ENCODE data around the gene PAM.

DNA sequence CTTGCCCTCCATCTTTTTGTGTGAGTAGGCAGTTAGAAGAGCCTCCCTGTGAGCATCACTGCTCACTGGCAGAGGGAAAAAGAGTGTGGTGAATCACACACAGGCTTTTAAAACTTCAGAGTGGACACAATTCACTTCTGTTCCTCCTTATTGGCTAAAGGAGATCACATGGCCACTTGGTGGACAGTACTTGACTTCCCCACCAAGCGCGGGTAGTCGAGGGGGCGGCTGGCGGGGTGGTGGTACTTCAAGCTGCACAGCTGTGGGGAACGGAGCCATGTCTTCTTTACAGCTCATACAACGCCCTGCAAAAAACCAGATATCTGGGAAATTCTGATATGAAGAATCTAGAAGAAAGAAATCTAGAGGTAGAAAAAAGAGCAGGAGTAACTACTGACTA, 95.4 kb downstream of the PAM start:
- TF ChIP-seq MED8 (CRISPR knock-in tag; IDR thresholded peaks at IDR 0.05; ENCODE audit: insufficient replicate concordance) (no peak), POLR2AphosphoS5 (IDR thresholded peaks at IDR 0.05; ENCODE audit: low read depth, low read length) (no peak), CENPT (CRISPR knock-in tag; IDR thresholded peaks at IDR 0.05; ENCODE audit: low read depth) (no peak), HMG20A (CRISPR knock-in tag; IDR thresholded peaks at IDR 0.05; ENCODE audit: borderline replicate concordance) (no peak), RFX5 (IDR thresholded peaks at IDR 0.05; ENCODE audit: low read depth, low read length) (no peak), NCOA1 (CRISPR knock-in tag; IDR thresholded peaks at IDR 0.05) (no peak), ZBTB21 (CRISPR knock-in tag; IDR thresholded peaks at IDR 0.05) (no peak)
